NCI-H460 (cell line): Measurements from ENCODE around the gene MRPS9. TPM values are rescaled to one million over a fixed set of nuclear protein-coding genes. Genes with fewer than 3 reads are reported as not detected.

Experiments used
- DNase-seq: peaks from one replicate; pipeline ENCODE4 v3.0.0-alpha.2; 2016; ENCODE audit warnings: low read depth; ENCODE audit errors: extremely low read depth
- total RNA-seq: library from RNA; depleted of rRNA; stranded (reverse); fragments of >200 nt; shearing (Covaris generic); gene quantifications from 2 replicates; pipeline ENCODE4 v1.2.3, GENCODE V29; 2014

Gene MRPS9
- total RNA-seq, 1 experiment from 2014 or later = 58.2 TPM

DNA sequence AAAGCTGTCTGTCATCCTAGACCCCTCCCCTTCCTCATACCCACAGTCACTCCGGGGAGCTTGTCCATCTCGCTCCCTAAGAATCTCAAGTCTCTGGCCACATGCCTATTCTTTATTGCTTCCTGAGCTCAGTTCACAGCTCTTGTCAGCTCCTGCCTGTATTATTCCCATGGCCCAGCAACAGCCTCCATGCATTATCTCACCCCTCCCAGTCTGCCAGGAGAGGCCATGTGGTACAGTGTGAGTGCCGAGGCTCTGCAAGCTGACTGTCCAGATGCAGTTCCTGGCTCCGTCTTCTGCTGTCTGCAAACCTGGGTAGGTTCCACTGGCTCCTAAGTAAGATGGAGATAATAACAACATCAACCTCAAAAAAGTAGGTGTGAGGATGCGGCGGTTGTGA lies 79.7 kb downstream of the MRPS9 start:
- no peak for DNase-seq

GRCh38 chr2:105118960-105119359 lies 81.1 kb downstream of the MRPS9 start:
- DNase-seq = no peak

- DNase-seq = no peak
Observed at GRCh38 chr2:105121434-105121833, 83.6 kb downstream of the MRPS9 start.

GRCh38 chr2:105125428-105125827 lies 87.6 kb downstream of the MRPS9 start:
- no peak for DNase-seq

DNA sequence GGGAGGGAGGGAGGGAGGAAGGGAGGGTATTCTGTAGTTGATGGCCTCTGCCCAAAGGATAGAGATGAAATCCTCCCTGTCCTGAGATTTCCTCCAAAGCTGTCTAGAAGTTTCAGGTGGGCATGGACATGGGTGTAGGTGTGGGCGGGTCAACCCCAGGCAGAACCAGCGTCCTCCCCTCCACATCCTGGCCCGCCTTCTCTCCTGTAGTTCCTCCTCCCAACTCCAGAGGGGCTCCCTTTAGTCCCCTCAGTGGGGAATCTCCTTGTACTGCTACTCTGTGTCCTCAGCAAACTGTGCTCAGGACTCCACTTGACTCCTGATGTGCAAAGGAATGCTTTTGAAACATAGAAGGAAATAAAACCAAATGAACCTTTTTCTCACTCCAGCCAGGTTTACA lies 88.1 kb downstream of the MRPS9 start:
- DNase-seq = no peak

- no peak for DNase-seq
Observed at GRCh38 chr2:105126336-105126735, 88.5 kb downstream of the MRPS9 start.

DNA sequence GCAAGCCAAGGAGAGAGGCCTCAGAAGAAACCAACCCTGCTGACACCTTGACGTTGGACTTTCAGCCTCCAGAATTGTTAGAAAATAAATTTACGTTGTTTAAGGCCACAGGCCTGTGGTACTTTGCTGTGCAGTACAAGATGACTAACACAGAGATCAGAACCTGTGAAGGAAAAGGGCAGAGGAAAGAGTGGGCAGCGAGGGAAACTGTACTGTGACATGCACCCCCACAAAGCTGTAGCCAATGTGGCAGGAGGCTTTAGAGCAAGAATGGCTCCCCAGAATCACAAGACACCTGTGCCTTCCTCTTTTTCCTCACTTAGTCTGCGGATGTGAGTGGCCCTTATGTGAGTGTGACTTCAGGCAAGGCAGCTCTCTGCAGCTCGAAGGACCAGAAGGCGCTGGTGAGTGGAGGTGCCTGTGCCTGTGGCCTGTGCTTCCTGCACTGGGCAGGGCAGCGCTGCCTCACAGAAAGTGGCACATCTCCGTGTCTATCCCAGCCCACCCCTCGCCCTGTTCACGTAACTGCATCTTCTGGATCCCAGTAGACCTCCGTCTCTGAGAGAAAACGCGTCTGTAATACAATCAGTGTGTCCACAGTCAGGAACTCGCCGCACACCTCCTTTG lies 89.5 kb downstream of the MRPS9 start:
- no peak for DNase-seq

GRCh38 chr2:105129722-105130232 lies 91.9 kb downstream of the MRPS9 start:
- no peak for DNase-seq

- no peak for DNase-seq
Observed at GRCh38 chr2:105130546-105130945, 92.7 kb downstream of the MRPS9 start.

GRCh38 chr2:105134081-105134480 lies 96.2 kb downstream of the MRPS9 start:
- DNase-seq = no peak

- no peak for DNase-seq
Observed at GRCh38 chr2:105135436-105135835, 97.6 kb downstream of the MRPS9 start.

GRCh38 chr2:105136394-105136793 lies 98.5 kb downstream of the MRPS9 start:
- DNase-seq = no peak

GRCh38 chr2:105138643-105139042 lies 100.8 kb downstream of the MRPS9 start:
- DNase-seq = no peak

DNA sequence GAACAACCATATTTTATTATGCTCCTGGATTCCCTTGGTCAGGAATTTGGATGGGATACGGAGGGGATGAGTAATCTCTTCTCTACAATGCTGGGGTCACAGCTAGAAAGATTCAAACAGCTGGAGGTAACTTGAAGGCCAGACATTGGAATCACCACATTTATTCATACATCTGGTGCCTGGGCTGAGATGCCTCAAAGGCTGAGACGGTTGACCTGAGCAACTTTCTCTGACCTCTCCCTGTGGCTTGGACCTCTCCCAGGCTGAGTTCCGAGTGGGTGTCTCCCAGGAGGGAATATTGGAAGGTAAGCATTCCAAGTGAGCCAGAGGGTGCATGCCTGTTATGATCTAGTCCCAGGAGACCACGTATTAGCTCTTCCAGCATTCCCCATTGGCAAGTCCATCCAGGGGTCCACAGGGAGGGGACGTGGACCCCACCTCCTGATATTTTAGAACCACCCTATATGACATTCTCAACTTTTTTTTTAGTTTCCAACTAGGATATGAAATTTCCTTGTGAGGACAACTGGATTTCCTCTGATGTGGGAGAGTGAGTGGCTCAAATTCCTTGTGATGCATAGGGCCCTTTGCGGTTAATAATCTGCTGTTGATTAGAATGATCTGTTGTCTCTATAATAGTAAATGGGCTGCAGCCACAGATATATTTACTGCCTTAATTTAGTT lies 101.8 kb downstream of the MRPS9 start:
- no peak for DNase-seq

- DNase-seq = no peak
Observed at GRCh38 chr2:105140240-105140568, 102.3 kb downstream of the MRPS9 start.

- no peak for DNase-seq
Observed at GRCh38 chr2:105141099-105141614, 103.3 kb downstream of the MRPS9 start.

DNA sequence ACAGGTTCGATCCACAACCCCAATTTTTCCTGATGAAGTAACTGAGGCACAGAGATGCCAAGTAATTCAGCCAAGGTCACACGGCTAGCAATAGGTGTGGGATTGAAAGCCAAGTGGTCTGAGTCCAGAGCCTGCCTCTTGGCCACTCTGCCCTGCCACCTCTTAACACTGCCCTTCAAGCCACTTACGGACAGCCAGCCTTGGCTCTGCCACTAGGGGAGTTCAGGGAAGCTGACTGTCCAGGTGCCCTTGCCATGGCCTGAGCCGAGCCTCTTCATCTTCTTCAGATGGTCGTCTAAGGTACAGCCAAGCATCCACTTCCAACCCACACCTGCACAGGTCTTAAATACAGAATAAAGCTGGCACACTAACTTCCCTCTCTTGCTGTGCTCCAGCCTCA lies 104.4 kb downstream of the MRPS9 start:
- DNase-seq = no peak

DNA sequence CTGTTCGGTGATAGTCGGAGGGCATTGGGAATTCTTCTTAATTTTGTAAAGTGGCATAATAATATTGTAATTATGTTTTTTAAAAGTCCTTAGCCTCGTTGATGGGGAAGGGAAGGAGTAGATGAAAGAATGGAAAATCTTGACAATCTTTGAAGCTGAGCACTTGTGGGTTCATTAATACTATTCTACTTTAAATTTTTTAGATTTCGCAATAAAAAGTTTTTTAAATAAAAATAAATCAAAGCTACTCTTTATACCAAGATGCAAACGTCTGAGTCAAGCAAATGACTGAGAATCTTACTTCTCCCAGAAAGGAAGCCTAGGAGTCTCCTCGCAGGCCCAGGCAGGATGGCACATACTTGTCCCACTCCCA lies 105.2 kb downstream of the MRPS9 start:
- DNase-seq = no peak

DNA sequence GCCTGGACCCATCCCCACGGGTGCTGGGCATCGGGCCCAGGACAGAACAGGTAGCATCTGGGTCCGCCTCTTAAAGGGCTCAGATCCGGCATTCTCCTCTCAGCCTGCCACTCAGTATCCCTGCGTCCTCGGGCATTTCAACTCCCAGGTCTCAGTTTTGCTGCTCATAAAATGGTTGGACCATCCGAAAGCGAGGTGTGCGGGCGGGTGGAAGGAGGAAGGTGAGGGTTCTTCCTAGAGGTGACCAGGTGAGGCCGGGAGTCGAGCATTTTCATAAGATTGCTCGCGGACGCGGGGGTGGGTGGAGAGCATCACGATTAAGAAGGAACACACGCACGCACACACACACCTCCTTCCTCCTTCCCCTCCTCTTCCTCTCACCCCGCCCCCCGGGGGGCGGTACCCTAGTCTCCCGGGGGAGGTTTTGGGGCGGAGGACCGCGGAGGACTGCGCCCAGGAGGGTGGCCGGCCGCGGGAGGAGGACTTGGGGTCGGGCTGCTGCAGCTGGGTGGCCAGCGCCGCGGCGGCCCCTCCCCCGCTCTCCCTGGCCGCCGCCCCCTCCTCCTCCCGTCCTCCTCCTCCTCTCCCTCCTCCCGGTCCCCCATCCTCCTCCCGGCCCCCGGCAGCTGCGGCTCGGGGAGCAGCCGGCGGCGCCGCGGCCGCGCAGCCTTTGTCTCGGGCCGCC lies 105.7 kb downstream of the MRPS9 start:
- DNase-seq = no peak

DNA sequence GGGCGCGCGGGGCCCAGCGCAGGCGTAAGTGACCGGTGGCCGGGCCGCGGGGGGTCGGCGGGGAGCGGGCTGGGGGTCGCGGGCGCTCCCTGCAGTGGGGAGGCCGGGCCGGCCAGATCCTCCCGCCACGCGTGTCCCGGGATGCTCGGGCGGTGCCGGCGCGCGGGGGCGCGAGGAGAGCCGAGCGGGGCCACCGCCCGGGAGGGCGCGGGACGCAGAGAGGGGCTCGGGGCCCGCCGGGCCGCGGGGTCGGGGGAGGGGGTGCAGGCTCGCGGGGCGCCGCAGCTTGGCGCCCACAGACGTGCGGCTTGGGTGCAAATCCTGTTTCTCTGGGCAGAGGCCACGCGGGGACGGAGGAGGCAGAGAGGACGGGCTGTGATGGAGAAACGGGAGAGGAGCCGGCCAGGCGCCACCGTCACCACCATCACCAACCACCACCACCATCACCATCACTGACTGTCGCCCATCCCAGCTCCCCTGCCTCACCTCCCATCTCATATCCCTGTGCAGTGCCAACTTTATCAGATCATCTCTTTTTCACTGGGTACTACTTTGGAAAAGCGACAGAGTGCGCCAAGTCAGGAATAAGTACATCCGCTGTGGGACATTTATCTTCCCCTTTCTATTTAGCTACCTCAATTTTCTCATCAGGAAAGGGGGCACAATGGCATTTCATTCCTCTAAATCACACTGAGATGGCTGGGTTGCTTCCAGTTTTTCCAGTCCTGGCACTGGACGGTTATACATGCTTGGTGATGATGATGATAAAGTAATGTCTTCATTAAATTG lies 106.5 kb downstream of the MRPS9 start:
- DNase-seq = no peak

- DNase-seq = no peak
Observed at GRCh38 chr2:105144941-105145300, 107.1 kb downstream of the MRPS9 start.
